Mesodermal cell (in vitro differentiated cells): ENCODE measurements around the gene TNS3.

Source experiments
- H3K27ac ChIP-seq: 2 replicates; pipeline ENCODE4 v1.7.0; 2013; ENCODE audit warnings: mild to moderate bottlenecking, low read depth, low read length, moderate library complexity; ENCODE audit not compliant: severe bottlenecking
- H3K36me3 ChIP-seq: 2 replicates; pipeline ENCODE4 v1.7.1; 2013; ENCODE audit warnings: mild to moderate bottlenecking, low read length, moderate library complexity; ENCODE audit not compliant: control insufficient read depth, insufficient read depth
- H3K4me1 ChIP-seq: one replicate; pipeline ENCODE4 v1.7.1; 2013; ENCODE audit warnings: mild to moderate bottlenecking, low read length; ENCODE audit not compliant: insufficient read depth, control insufficient read depth, poor library complexity, severe bottlenecking
- H3K4me3 ChIP-seq: 2 replicates; pipeline ENCODE4 v1.7.0; 2013; ENCODE audit warnings: low read length, control low read depth, mild to moderate bottlenecking; ENCODE audit not compliant: insufficient read depth, poor library complexity, severe bottlenecking; ENCODE audit errors: extremely low read depth
- H3K9me3 ChIP-seq: 2 replicates; pipeline ENCODE4 v1.7.1; 2013; ENCODE audit warnings: mild to moderate bottlenecking, low read length, moderate library complexity; ENCODE audit not compliant: control insufficient read depth
- WGBS, 2 experiments: methylation state at CpG; one replicate each; pipeline ENCODE4 v1.1.5; 2013; ENCODE audit warnings: missing lambda C conversion rate in 2 of 2; ENCODE audit not compliant: insufficient coverage in 2 of 2; 5-methylcytosine and 5-hydroxymethylcytosine counted together

The TNS3 gene

GRCh38 chr7:47538846-47539311 lies 43.0 kb downstream of the TNS3 start:
- WGBS, 2 experiments = 92% methylated on average over 3 to 5 of the region's 5 CpGs

DNA sequence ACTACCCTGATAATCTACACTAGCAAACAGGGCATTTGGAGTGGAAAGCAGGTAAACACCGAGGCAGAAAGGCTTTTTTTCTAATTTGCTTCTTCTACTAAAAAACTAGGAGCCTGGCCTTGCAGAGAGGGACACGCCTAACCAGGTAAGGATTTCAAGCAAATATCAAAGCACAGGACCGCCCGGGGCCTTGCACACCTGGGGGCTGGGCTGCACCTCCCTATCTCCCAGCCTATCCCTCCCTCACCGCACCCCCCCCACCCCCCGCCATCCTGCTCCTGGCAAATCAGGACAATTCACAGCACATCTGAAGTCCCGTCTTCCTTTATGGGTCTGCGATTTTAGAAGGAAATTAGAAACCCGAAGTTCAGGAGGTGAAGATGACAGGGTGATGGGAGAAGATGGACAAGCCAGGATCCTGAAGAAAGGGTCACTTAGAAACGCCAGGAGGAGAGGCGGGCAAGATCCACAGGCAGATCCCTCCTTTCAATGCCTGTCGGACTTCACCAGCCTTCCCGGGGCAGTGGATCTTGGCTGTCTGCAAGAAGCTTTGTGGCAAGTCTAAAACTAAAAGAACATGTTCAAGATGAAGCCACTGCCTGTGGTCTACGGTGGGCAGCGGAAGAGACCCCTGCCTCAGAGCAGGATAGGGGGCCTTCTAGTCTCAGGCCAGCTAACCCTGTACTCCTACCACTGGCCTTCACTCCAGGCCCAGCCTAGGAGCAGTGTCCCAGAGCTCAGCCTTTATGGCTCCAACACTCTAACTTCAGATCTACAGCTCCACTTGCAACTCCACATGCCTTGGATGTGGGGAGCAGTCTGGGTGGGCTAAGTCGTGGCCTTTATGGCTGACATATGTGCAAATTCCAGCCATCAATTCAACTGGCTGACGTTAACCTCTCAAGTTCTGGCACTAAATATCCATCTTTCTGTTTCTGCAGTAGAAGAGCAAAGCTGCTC lies 43.9 kb downstream of the TNS3 start:
- Histone ChIP-seq H3K36me3 (no peaks in the 10 kb centered on the region), H3K4me3 (peak overlapping the region; percentile 41), H3K27ac (peak overlapping the region; percentile 29), H3K4me1 (peaks cover 54% of the 10 kb centered on the region), H3K9me3 (no peaks in the 10 kb centered on the region)
- WGBS, 2 experiments = 78 to 81% methylated on average over 10 to 13 of the region's 17 CpGs

More at GRCh38 chr7:47538846-47539311, 43.0 kb downstream of the TNS3 start:
- Histone ChIP-seq H3K4me1 (peaks cover 57% of the 10 kb centered on the region), H3K27ac (no peak overlapping the region), H3K36me3 (no peaks in the 10 kb centered on the region), H3K4me3 (no peak overlapping the region), H3K9me3 (no peaks in the 10 kb centered on the region)

DNA sequence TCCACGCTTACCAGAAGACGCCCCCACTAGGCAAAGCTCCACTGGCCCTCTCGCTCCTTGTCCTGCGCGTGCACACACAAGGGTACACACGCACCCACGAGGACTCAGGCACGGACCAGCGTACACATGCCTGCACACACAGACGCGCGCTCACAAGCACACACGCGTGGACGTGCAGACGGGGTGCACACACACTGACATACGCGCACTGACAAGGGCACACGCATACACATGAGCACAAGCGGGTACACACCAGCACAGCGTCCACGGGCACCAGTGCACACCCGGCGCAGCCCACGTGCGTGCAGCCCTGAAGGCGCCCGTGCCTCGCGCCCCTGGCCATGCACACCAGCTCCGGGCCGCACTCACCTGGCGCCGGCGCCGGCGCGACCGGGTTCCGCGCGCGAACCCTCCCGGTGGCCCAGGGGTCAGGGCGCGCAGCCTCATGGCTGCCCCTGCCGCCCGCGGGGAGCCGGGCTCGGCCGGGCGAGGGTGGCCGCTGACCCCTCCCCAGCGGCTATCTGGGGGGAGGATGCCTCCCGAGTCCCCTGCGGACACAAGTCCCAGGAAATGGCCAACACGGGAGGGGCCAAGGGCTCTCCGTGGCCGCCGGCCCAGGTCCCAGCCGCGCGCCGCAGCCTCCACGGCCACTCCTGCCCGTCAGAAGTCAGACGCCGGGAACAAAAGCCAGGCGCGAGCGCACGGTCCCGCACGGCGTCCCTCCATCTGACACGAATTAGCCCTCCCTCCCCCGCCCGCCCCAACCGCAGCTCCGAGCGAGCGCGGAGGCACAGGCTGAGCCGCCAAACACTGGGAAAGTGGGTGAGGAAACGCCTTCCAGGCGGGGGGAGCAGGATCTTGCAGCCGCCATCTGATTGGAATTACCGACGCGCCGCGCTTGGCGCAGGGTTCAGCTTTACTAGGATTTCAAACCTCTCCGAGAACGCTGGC lies 45.0 kb downstream of the TNS3 start:
- 7 to 11% methylated on average over 65 to 78 of the region's 96 CpGs for WGBS, 2 experiments
- Histone ChIP-seq H3K27ac (peak overlapping the region; percentile 64), H3K9me3 (no peaks in the 10 kb centered on the region), H3K4me3 (peak overlapping the region; percentile 41), H3K36me3 (peaks cover under 1% of the 10 kb centered on the region), H3K4me1 (peaks cover 54% of the 10 kb centered on the region)

DNA sequence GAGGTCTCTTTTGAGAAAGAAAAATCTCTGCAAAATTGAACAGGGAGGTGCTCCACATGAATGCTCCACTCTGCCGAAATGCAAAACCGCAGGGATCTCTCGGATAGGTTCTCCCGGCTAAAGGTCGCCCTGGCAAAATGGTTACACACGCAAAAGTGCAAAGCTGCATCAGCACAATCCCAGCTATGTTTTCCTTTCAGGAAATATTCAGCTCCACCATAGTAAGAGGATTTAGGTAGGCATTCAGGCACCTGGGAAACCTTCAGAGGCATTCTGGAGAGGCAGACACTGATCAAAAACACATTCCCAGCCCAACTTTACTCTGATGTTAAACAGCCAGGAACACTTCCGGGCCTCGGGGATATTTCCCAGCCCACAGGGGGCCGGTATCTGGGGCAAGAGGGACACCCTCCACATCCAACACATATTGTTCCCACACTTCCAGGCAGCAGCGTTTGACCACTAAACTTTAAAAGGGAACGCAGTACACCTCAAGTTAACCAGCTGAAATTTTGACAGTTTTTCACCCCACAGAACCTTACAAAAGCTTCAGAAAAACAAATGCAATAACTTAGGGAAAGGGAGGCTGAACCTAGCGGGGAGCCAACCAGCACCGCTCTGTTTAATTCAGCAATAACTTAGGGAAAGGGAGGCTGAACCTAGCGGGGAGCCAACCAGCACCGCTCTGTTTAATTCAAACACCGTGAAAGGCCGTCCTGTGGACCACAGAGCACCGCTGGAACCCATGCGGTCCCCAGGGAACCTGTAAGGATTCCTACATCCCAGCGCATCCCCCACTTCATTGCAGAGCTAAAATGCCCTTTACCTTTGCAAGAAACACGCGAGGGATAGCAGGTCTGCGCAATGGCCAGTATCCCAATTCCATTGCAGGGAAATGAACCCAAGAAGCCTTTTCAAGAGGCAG lies 45.9 kb downstream of the TNS3 start:
- 12% methylated on average over 16 to 20 of the region's 23 CpGs for WGBS, 2 experiments
- peak overlapping the region; percentile 64 for H3K27ac ChIP-seq
- H3K9me3 ChIP-seq = no peaks in the 10 kb centered on the region
- H3K36me3 ChIP-seq = peaks cover 4% of the 10 kb centered on the region
- H3K4me1 ChIP-seq = peaks cover 49% of the 10 kb centered on the region
- H3K4me3 ChIP-seq = peak overlapping the region; percentile 41

DNA sequence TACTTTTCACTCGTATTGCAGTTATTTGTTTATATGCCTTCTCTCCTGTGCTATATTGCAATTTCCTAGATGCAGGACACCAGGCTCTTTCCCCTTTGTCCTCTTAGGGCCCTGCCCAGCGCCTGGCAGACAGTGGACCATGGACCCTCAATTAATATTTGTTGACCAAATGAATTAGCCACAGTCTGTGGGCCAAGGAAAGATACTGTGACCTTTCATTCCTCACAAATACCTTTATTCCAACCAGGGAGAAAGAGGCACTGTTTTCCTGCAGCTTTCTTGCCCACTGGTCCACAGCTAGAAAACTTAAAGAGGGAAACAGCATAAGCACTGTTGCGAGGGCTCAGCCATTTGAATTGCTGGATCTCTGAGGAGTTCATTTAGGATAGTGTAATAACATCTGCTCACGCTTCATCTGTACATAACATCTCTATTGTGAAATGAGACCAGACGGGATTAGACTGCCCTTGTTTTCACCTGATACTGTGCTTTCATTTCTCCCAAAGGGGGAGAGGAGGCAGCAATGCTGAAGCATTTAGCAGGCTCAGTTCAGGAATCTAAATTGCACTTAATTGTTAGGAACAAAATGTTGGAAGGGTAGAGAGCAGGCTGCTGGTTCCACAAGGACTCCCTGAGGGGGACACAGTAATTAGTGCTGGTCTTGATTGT lies 46.7 kb downstream of the TNS3 start:
- Histone ChIP-seq H3K27ac (peak overlapping the region; percentile 64), H3K36me3 (peaks cover 4% of the 10 kb centered on the region), H3K9me3 (no peaks in the 10 kb centered on the region), H3K4me1 (peaks cover 41% of the 10 kb centered on the region), H3K4me3 (peak overlapping the region; percentile 9)
- WGBS, 2 experiments = 54 to 94% methylated on average over 2 of the region's 5 CpGs

- WGBS, 2 experiments = 61% methylated on average over 6 of the region's 10 CpGs
- H3K36me3 ChIP-seq = peaks cover 4% of the 10 kb centered on the region
- H3K27ac ChIP-seq = no peak overlapping the region
- H3K4me1 ChIP-seq = peaks cover 34% of the 10 kb centered on the region
- no peaks in the 10 kb centered on the region for H3K9me3 ChIP-seq
- no peak overlapping the region for H3K4me3 ChIP-seq
Observed at GRCh38 chr7:47534322-47535034, 47.4 kb downstream of the TNS3 start.

GRCh38 chr7:47531584-47532492 lies 50.1 kb downstream of the TNS3 start:
- H3K4me1 ChIP-seq = peaks cover 16% of the 10 kb centered on the region
- no peaks in the 10 kb centered on the region for H3K9me3 ChIP-seq
- peaks cover 24% of the 10 kb centered on the region for H3K36me3 ChIP-seq
- H3K4me3 ChIP-seq = no peak overlapping the region
- 88 to 94% methylated on average over 8 to 14 of the region's 17 CpGs for WGBS, 2 experiments
- H3K27ac ChIP-seq = no peak overlapping the region

DNA sequence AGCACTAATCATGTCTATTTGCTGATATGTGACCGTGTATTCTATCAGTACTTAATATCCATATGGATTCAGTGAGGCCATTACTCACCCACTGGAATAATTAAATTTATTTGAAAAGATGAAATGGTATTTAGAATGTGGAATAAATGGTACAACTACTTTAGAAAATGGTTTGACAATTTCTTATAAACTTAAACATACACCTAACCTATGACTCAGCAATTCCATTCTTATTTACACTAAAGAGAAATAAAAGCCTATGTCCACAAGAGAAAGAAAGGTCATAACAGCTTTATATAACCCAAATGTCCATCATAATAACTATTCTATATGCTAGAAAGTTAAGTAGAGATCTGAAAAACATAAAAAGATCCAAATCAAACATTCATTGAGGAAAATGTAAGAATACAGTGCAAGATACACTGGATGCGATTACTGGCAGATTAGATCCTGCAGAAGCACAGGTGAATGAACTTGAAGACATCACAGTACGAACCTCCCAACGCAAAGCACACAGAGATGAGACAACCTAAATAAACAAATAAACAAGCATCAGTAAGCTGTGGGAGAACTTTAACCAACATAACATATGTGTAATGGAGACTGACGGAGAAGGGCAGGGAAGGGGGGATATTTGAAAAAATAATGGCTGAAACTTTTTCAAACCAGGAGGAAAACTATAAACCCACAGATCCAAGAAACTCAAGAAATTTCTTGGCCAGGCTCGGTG lies 51.9 kb downstream of the TNS3 start:
- Histone ChIP-seq H3K27ac (no peak overlapping the region), H3K9me3 (no peaks in the 10 kb centered on the region), H3K4me1 (peaks cover 6% of the 10 kb centered on the region), H3K36me3 (peaks cover 40% of the 10 kb centered on the region), H3K4me3 (no peak overlapping the region)
- WGBS, 2 experiments = 83 to 96% methylated on average over 1 to 2 of the region's 6 CpGs
